Right lobe of liver (tissue), 6 donors: ENCODE results near the gene PDE4A. TPM values are rescaled to one million over a fixed set of nuclear protein-coding genes. Genes with fewer than 3 reads are reported as not detected.
A peak's percentile ranks its signal among the peaks of the same experiment; 100 is the strongest.

Experiments
- ATAC-seq, 4 donors: fragments of 200-7000 bp; cut with Tn5 transposase; one replicate each; pipeline ENCODE4 v1.9.1; 2020; ENCODE audit warnings: mild to moderate bottlenecking in 4 of 4, moderate library complexity in 4 of 4
- DNase-seq, 3 donors: peaks; one replicate each; pipeline ENCODE4 v3.0.0-alpha.2; 2020
- H3K27ac ChIP-seq, 3 donors: fragments of 200-600 bp; one replicate each; pipeline ENCODE4 v1.8.0; 2022
- H3K27me3 ChIP-seq, 2 donors: fragments of 200-600 bp; one replicate each; pipeline ENCODE4 v1.8.0; 2022
- H3K36me3 ChIP-seq, 4 donors: fragments of 200-600 bp; sonication (generic) in 1 of 4; one replicate each; pipeline versions ENCODE4 v1.5.1 to v1.8.0; 2017 to 2022; ENCODE audit warnings: control low read depth in 1 of 4
- H3K4me1 ChIP-seq, 4 donors: fragments of 200-600 bp; sonication (generic) in 1 of 4; one replicate each; pipeline versions ENCODE4 v1.5.1 to v1.8.0; 2017 to 2022; ENCODE audit warnings: control low read depth in 1 of 4
- H3K4me3 ChIP-seq, 3 donors: fragments of 200-600 bp; one replicate each; pipeline ENCODE4 v1.8.0; 2022
- H3K9me3 ChIP-seq, 4 donors: fragments of 200-600 bp; sonication (generic) in 1 of 4; one replicate each; pipeline versions ENCODE4 v1.5.1 to v1.8.0; 2017 to 2022; ENCODE audit warnings: control low read depth in 1 of 4
- CTCF ChIP-seq, 4 donors: fragments of 200-600 bp in 3 of 4; fragments of 450-650 bp in 1 of 4; IDR thresholded peaks; one replicate each; pipeline versions ENCODE4 v1.5.1 to v1.8.0; 2016 to 2022; ENCODE audit warnings: antibody characterized with exemption in 4 of 4, mild to moderate bottlenecking in 2 of 4
- POLR2A ChIP-seq: fragments of 450-650 bp; IDR thresholded peaks from one replicate; pipeline ENCODE4 v1.6.1; 2017; ENCODE audit warnings: antibody characterized with exemption, mild to moderate bottlenecking
- WGBS: methylation state at CpG from one replicate; pipeline ENCODE4 v1.1.6; 2018; ENCODE audit warnings: low coverage, low lambda C conversion rate; ENCODE audit not compliant: insufficient coverage; ENCODE audit errors: missing lambda C conversion rate; 5-methylcytosine and 5-hydroxymethylcytosine counted together
- intact Hi-C, 2 donors: fragments of 100-400 bp; cut with DNase I; formaldehyde crosslinking; loops; one replicate each; pipeline versions ENCODE4 v1.11.2 to v1.14.1; 2022
- total RNA-seq, 6 experiments: library from RNA; depleted of rRNA in 2 of 6; stranded (reverse); fragments of >200 nt in 2 of 6; fragmentation: NEBNext Ultra II Directional in 3 of 6; extraction: Animal tissue kit (Norgen Biotek cat#: 25700) in 3 of 6; gene quantifications; one replicate each; pipeline versions ENCODE4 v1.1.0 to v1.2.4, GENCODE V29; 2016 to 2023
- donor health status: DM: no; HTN: yes; CAD: no.
- donor health status: DM: no; HTN: no; CAD: no.
- donor health status: DM: no; HTN: no; CAD: no.
- donor health status: DM: no; HTN: yes; CAD: no.
- donor health status: DM: no; HTN: yes; CAD: no.

Gene PDE4A
- total RNA-seq, 6 experiments from 2014 or later: 1.2 to 5.8 (median 2.7) TPM

DNA sequence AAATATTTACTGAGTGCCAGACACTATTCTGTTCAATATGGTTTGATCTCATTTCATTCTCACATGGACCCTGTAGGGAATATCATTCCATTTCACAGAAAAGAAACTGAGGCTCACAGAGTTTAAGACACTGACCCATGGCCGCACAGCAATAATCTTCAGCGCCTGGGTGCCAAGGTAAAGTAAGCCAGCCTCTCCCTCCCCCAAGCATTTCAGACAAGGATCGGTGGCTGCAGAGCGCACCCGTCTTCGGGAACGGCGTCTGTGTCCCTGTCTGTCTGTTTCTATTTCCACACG is 4.3 kb upstream of the PDE4A start:
- peak overlapping the region; percentile 41 to 58 (median 56) for H3K4me3 ChIP-seq
- TF ChIP-seq CTCF (IDR thresholded peaks at IDR 0.05) (no peak), POLR2A (peak; percentile 30)
- intact Hi-C loops: no loop called here
- peak overlapping the region in 2 of 3 donors; percentile 47 to 72 for H3K27ac ChIP-seq
- WGBS: 3% methylated on average over 5 of the region's 9 CpGs
- peaks cover 0 to 18% of the 10 kb centered on the region in 2 donors for H3K27me3 ChIP-seq
- H3K9me3 ChIP-seq: no peaks in the 10 kb centered on the region
- DNase-seq: no peak
- peaks cover 0 to 22% (median 0%) of the 10 kb centered on the region in 4 donors for H3K4me1 ChIP-seq
- peak in 3 of 4 donors; percentile 5 to 27 (median 10) for ATAC-seq
- no peaks in the 10 kb centered on the region for H3K36me3 ChIP-seq

- peak overlapping the region in 2 of 3 donors; percentile 47 to 72 for H3K27ac ChIP-seq
- ATAC-seq (peak; percentile 80 to 91 (median 90)), DNase-seq (peak; percentile 89 to 94 (median 93))
- peaks cover 0 to 22% (median 0%) of the 10 kb centered on the region in 4 donors for H3K4me1 ChIP-seq
- no peaks in the 10 kb centered on the region for H3K9me3 ChIP-seq
- TF ChIP-seq POLR2A: no peak
- peak; percentile 84 to 97 (median 92) for TF ChIP-seq CTCF (IDR thresholded peaks at IDR 0.05)
- WGBS: 4% methylated on average over 24 of the region's 67 CpGs
- intact Hi-C loops: no loop called here
- peaks cover 0 to 21% of the 10 kb centered on the region in 2 donors for H3K27me3 ChIP-seq
- peak overlapping the region; percentile 41 to 58 (median 56) for H3K4me3 ChIP-seq
- no peaks in the 10 kb centered on the region for H3K36me3 ChIP-seq
Observed at GRCh38 chr19:10416380-10417257, 3.7 kb upstream of the PDE4A start.

DNA sequence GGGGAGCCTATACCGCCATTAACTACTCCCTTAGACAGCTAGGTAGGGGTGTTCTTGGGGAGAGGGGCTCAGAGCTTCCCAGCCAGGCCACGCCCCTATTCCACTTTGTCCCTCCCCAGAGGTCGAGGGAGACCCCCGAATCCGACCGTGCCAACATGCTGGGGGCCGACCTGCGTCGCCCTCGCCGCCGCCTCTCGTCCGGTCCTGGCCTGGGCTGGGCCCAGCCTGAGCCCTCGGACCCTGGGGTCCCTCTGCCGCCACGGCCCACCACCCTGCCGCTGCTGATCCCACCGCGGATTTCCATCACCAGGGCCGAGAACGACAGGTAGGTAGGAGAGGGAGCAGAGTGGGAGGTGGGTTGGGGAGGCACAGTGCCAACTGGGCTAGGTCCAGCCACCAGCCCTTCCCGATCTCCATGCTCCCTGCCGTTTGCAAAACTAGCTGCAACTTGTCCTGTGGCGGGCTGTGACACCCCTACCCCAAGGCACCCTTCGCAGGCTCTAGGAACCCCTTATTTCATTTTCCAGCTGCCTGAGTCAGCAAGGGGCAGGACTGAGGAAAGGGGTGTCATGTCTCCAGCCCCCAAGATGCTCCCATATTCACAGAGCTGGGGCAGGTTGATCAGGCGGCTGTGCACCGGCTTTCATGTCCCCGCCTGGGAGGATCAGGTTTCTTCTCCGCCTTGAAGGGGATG is 2.6 kb upstream of the PDE4A start:
- no peak overlapping the region for H3K27ac ChIP-seq
- WGBS: 5% methylated on average over 4 of the region's 30 CpGs
- ATAC-seq: no peak
- H3K27me3 ChIP-seq: peaks cover 0 to 21% of the 10 kb centered on the region in 2 donors
- TF ChIP-seq CTCF (IDR thresholded peaks at IDR 0.05) (no peak), POLR2A (no peak)
- H3K9me3 ChIP-seq: no peaks in the 10 kb centered on the region
- no peak for DNase-seq
- intact Hi-C loops: no loop called here
- no peak overlapping the region for H3K4me3 ChIP-seq
- H3K4me1 ChIP-seq: peaks cover 0 to 22% (median 0%) of the 10 kb centered on the region in 4 donors
- H3K36me3 ChIP-seq: no peaks in the 10 kb centered on the region

- H3K4me1 ChIP-seq: peaks cover 0 to 22% (median 0%) of the 10 kb centered on the region in 4 donors
- TF ChIP-seq POLR2A (no peak), CTCF (IDR thresholded peaks at IDR 0.05) (no peak)
- H3K36me3 ChIP-seq: no peaks in the 10 kb centered on the region
- H3K27ac ChIP-seq: no peak overlapping the region
- 11% methylated on average over 3 of the region's 3 CpGs for whole genome bisulfite sequencing
- H3K4me3 ChIP-seq: no peak overlapping the region
- no peak for DNase-seq
- no peak for ATAC-seq
- no peaks in the 10 kb centered on the region for H3K9me3 ChIP-seq
- peaks cover 0 to 21% of the 10 kb centered on the region in 2 donors for H3K27me3 ChIP-seq
- intact Hi-C loops: no loop called here
Observed at GRCh38 chr19:10418235-10418484, 2.2 kb upstream of the PDE4A start.
